ENCODE measurements around the gene MARCHF10.
"Not testable (repeated sequence)": the region's sequence is repeated elsewhere in the genome, so short reads cannot be mapped to it uniquely, and the experiment has no call there.

DNA sequence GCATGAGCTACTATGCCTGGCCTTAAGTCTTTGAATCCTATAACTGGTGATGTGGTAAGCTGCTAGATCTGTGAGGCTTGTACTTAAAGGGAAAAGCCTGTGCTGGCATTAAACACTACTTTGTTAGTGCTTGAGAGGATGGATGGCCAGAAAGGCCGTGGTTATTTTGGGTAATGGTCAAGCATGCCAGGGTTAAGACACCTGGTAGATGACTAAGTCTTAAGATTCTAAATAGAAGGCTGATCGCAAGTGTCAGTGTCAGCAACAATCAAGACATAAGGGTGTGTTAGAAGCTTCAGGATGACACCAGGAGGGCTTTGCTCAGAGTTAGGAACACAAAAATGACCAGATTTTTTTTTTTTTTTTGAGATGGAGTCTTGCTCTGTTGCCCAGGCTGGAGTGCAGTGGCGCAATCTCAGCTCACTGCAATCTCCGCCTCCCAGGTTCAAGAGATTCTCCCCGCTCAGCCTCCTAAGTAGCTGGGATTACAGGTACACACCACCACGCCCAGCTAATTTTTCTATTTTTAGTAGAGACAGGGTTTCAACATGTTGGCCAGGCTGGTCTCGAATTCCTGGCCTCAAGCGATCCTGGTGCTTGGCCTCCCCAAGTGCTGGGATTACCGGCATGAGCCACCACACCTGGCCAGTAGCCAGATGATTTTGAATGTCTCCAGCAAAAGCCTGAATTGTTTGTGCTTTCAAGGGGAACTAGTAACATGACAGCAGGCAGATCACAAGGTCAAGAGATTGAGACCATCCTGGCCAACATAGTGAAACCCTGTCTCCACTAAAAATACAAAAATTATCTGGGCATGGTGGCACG, 41.7 kb upstream of the MARCHF10 start:
- not testable (repeated sequence) for TF ChIP-seq EP300, CTCF (IDR thresholded peaks at IDR 0.05)
